Prostate gland (tissue), 2 donors: ENCODE measurements around the gene SLC39A3.

Experiments used
- CTCF ChIP-seq, 4 experiments: fragments of 200-600 bp in 2 of 4; fragments of 450-650 bp in 2 of 4; sonication (generic) in 2 of 4; IDR thresholded peaks; 1 replicate in 3 of 4; 2 replicates in 1 of 4; pipeline ENCODE4 v1.5.1; 2016 to 2019; ENCODE audit warnings: antibody characterized with exemption in 4 of 4, mild to moderate bottlenecking in 2 of 4, moderate library complexity in 2 of 4
- POLR2AphosphoS5 ChIP-seq: sonication (generic); formaldehyde crosslinking; IDR thresholded peaks from one replicate; pipeline ENCODE4 v1.6.1; 2017; ENCODE audit warnings: antibody characterized with exemption

- TF ChIP-seq CTCF (IDR thresholded peaks at IDR 0.05), result no peak
- TF ChIP-seq POLR2AphosphoS5, result no peak
Measured at GRCh38 chr19:2762783-2763496, 23.1 kb upstream of the SLC39A3 start.
